ENCODE measurements around the gene MUL1. TPM values are rescaled to one million over a fixed set of nuclear protein-coding genes. Genes with fewer than 3 reads are reported as not detected.

Gene MUL1
- polyA plus RNA-seq, 1 of the 3 experiments (the other 2 are of a cell fraction) = 22.8 TPM

- H3K4me3 ChIP-seq (ENCODE audit: low read depth in 2 of 2, low read length in 1 of 2) = no peak overlapping the region
- no peak overlapping the region for H2AFZ ChIP-seq (ENCODE audit: low read depth)
- no peaks in the 10 kb centered on the region for H4K20me1 ChIP-seq (ENCODE audit: insufficient read depth)
- CTCF ChIA-PET = interaction anchor here (1.3 to 2.2 kb wide), 4 partner anchors 12 to 90 kb away, joined by 4 to 18 read pairs (median 7); partner anchors contain the start of gene PINK1
- H3K9me3 ChIP-seq = no peaks in the 10 kb centered on the region
- no peaks in the 10 kb centered on the region for H3K36me3 ChIP-seq (replicated peaks in 1 of 2; ENCODE audit: control insufficient read depth in 1 of 2, insufficient read depth in 2 of 2, low read length in 1 of 2)
- peaks cover 0 to 17% of the 10 kb centered on the region in 2 experiments; a peak in 1 of 4 replicates for H3K4me1 ChIP-seq (ENCODE audit: control insufficient read depth in 1 of 2, insufficient read depth in 2 of 2, low read depth in 1 of 2, low read length in 1 of 2)
- H3F3A ChIP-seq (replicated peaks; ENCODE audit: insufficient read depth) = no peaks in the 10 kb centered on the region
- H3K4me2 ChIP-seq = no peak overlapping the region
- no peak for DNase-seq
- POLR2A ChIA-PET = no interaction called here
- peaks cover 65% of the 10 kb centered on the region for H3K27me3 ChIP-seq (ENCODE audit: insufficient read depth)
- no peak overlapping the region for H3K9ac ChIP-seq
- H3K9me2 ChIP-seq = no peaks in the 10 kb centered on the region
- H3K79me2 ChIP-seq (ENCODE audit: insufficient read depth) = no peaks in the 10 kb centered on the region
- 76% methylated on average over 3 of the region's 3 CpGs for WGBS (ENCODE audit: low lambda C conversion rate)
- H3K27ac ChIP-seq (ENCODE audit: low read depth in 2 of 2, low read length in 1 of 2) = no peak overlapping the region
- TF ChIP-seq JUND (IDR thresholded peaks at IDR 0.05) (no peak), MEF2A (IDR thresholded peaks at IDR 0.05; ENCODE audit: borderline replicate concordance, low read depth) (no peak), YY1 (IDR thresholded peaks at IDR 0.05; ENCODE audit: low read depth) (no peak), POLR2AphosphoS5 (IDR thresholded peaks at IDR 0.05; ENCODE audit: low read depth, low read length) (no peak)
These were observed 43.2 kb upstream of the MUL1 start for GRCh38 chr1:20551161-20551560.

GRCh38 chr1:20546637-20547036 lies 38.7 kb upstream of the MUL1 start:
- H3K4me1 ChIP-seq (ENCODE audit: control insufficient read depth in 1 of 2, insufficient read depth in 2 of 2, low read depth in 1 of 2, low read length in 1 of 2) = peaks cover 0 to 2% of the 10 kb centered on the region in 2 experiments; a peak in 1 of 4 replicates
- no peak overlapping the region for H3K27ac ChIP-seq (ENCODE audit: low read depth in 2 of 2, low read length in 1 of 2)
- H4K20me1 ChIP-seq (ENCODE audit: insufficient read depth) = no peaks in the 10 kb centered on the region
- H3K79me2 ChIP-seq (ENCODE audit: insufficient read depth) = no peaks in the 10 kb centered on the region
- ChIA-PET CTCF (interaction anchor here (1.1 kb wide), 1 partner anchor 46 kb away, joined by 3 read pairs; no protein-coding TSS in a partner anchor), POLR2A (no interaction called here)
- no peaks in the 10 kb centered on the region for H3K9me2 ChIP-seq
- H3K4me3 ChIP-seq (ENCODE audit: low read depth in 2 of 2, low read length in 1 of 2) = no peak overlapping the region
- H3K9me3 ChIP-seq = no peaks in the 10 kb centered on the region
- peaks cover 61% of the 10 kb centered on the region; the same call in 1 of the 2 replicates for H3K27me3 ChIP-seq (ENCODE audit: insufficient read depth)
- H3F3A ChIP-seq (replicated peaks; ENCODE audit: insufficient read depth) = no peaks in the 10 kb centered on the region
- no peak overlapping the region for H2AFZ ChIP-seq (ENCODE audit: low read depth)
- no peaks in the 10 kb centered on the region for H3K36me3 ChIP-seq (replicated peaks in 1 of 2; ENCODE audit: control insufficient read depth in 1 of 2, insufficient read depth in 2 of 2, low read length in 1 of 2)
- no peak overlapping the region for H3K9ac ChIP-seq
- 73% methylated on average over 3 of the region's 3 CpGs for WGBS (ENCODE audit: low lambda C conversion rate)
- DNase-seq = no peak
- no peak overlapping the region for H3K4me2 ChIP-seq
- no peak for TF ChIP-seq MAX (IDR thresholded peaks at IDR 0.05; ENCODE audit: low read depth)
- no peak for TF ChIP-seq POLR2AphosphoS5 (IDR thresholded peaks at IDR 0.05; ENCODE audit: low read depth, low read length)
- TF ChIP-seq GABPA (IDR thresholded peaks at IDR 0.05; ENCODE audit: low read depth) = no peak
- TF ChIP-seq YY1 (IDR thresholded peaks at IDR 0.05; ENCODE audit: low read depth) = no peak
- TF ChIP-seq PBX3 (IDR thresholded peaks at IDR 0.05) = no peak
- no peak for TF ChIP-seq TEAD4 (IDR thresholded peaks at IDR 0.05; ENCODE audit: borderline replicate concordance, insufficient read depth)
- no peak for TF ChIP-seq TAF1 (IDR thresholded peaks at IDR 0.05; ENCODE audit: borderline replicate concordance, low read depth, low read length)
- TF ChIP-seq RFX5 (IDR thresholded peaks at IDR 0.05; ENCODE audit: low read length) = no peak
- TF ChIP-seq RAD21 (IDR thresholded peaks at IDR 0.05; ENCODE audit: low read length) = no peak
- no peak for TF ChIP-seq EZH2phosphoT487 (IDR thresholded peaks at IDR 0.05; ENCODE audit: borderline replicate concordance, low read depth)

Measured in SK-N-SH (cell line).